Mucosa of stomach (tissue), 1 donor: ENCODE data around the gene ADARB2.

Source experiments
- H3K27me3 ChIP-seq: one replicate; pipeline ENCODE4 v1.7.0; 2013; ENCODE audit warnings: mild to moderate bottlenecking, low read length; ENCODE audit not compliant: control insufficient read depth, insufficient read depth
- H3K36me3 ChIP-seq: one replicate; pipeline ENCODE4 v1.7.0; 2013; ENCODE audit warnings: low read length; ENCODE audit not compliant: control insufficient read depth, insufficient read depth
- H3K4me1 ChIP-seq: one replicate; pipeline ENCODE4 v1.7.0; 2013; ENCODE audit warnings: mild to moderate bottlenecking, low read length; ENCODE audit not compliant: control insufficient read depth, insufficient read depth
- H3K4me3 ChIP-seq: one replicate; pipeline ENCODE4 v1.7.0; 2013; ENCODE audit warnings: low read length
- H3K9ac ChIP-seq: one replicate; pipeline ENCODE4 v1.7.0; 2013; ENCODE audit warnings: mild to moderate bottlenecking, low read length, moderate library complexity
- H3K9me3 ChIP-seq: one replicate; pipeline ENCODE4 v1.7.0; 2013; ENCODE audit warnings: mild to moderate bottlenecking, low read length, moderate library complexity; ENCODE audit not compliant: control insufficient read depth
- donor health status: Pancreatic carcinoma.

Gene ADARB2

DNA sequence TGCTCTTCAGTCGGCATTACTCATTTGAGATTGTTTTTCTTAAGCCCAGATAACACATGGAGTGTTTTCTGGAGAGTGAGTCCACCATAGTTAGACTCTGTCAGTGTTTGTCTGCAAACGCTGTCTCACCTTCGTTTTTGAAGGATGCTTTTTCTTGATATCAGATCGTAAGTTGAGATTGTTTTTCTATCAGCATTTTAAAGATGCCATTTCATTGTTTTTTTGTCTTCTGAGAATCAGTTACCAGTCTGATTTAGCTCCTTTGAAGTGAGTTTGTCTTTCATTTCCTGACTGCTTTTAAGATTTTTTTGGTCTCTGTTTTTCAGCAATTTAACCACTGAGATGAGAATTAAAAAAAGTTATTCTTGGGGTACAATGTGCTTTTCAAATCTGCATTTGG is 543.8 kb downstream of the ADARB2 start:
- Histone ChIP-seq H3K27me3 (no peaks in the 10 kb centered on the region), H3K9ac (no peak overlapping the region)

DNA sequence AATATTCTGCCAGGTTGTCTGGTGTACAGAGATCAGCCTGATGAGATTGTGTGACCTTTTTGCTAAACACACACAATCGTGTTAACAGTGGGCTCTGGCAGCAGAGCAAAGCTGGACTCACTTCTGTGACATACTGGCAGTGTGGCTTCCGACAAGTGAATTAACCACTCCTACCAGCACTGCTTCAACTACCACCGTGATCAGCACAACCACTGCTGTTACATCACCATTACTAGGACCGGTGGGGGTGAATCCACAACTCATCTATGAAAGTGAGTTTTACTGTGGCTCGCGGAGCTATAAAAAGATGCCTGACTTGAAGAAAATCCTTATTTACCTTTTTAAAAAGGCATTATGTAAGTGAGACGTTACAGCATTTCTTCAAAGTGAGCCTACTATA is 545.6 kb downstream of the ADARB2 start:
- Histone ChIP-seq H3K9me3 (no peaks in the 10 kb centered on the region), H3K9ac (no peak overlapping the region), H3K27me3 (no peaks in the 10 kb centered on the region), H3K4me1 (no peaks in the 10 kb centered on the region), H3K36me3 (no peaks in the 10 kb centered on the region), H3K4me3 (no peak overlapping the region)

More for the DNA sequence above, 543.8 kb downstream of the ADARB2 start:
- no peaks in the 10 kb centered on the region for H3K9me3 ChIP-seq
- H3K4me1 ChIP-seq, result no peaks in the 10 kb centered on the region
- H3K36me3 ChIP-seq, result no peaks in the 10 kb centered on the region
- H3K4me3 ChIP-seq, result no peak overlapping the region

DNA sequence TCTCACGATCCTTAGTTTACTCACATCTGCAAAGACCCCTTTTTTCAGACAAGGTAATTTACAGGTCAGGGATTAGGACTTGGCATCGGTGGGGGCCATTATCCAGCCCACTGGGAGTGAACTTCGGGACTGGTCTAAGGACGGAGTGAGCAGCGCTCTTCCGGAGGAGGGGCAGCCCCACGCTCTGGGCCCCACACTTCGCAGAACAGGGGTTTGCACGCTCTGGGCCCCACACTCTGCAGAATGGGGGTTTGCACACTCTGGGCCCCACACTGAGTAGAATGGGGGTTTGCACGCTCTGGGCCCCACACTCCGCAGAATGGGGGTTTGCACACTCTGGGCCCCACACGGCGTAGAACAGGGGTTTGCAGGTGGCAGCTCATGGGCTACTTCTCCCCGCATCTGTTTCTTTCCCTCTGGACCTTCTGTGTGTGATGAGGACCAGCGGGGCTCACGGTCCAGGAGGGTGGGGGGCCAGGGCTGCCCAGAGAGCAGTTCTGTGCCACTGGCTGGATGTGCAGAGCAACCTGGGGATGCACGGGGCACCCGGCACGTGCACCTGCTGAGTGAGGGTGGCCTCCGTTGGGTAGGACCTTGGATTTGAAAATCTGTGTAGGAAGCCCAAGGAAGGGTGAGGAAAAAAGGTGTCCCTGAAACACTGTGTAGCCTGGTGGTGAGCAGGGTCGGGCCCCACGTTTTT is 546.4 kb downstream of the ADARB2 start:
- no peak overlapping the region for H3K4me3 ChIP-seq
- no peaks in the 10 kb centered on the region for H3K4me1 ChIP-seq
- H3K27me3 ChIP-seq, result no peaks in the 10 kb centered on the region
- no peaks in the 10 kb centered on the region for H3K36me3 ChIP-seq
- H3K9me3 ChIP-seq, result no peaks in the 10 kb centered on the region
- no peak overlapping the region for H3K9ac ChIP-seq

DNA sequence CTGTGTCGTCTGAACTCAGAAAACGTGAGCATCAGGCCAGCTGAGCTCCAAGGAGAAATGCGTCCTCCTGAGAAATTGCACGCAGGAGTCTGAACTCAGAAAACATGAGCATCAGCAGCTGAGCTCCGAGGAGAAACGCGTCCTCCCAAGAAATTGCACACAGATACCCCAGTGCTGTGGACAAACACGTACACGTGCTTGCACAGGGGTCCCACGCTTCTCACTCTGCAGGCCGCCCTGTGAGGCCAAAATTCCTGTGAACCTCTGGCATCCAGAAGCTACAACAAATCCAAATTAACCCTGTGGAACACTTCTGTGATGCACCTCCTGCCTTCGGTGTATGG is 547.3 kb downstream of the ADARB2 start:
- H3K9ac ChIP-seq, result no peak overlapping the region
- no peaks in the 10 kb centered on the region for H3K36me3 ChIP-seq
- no peaks in the 10 kb centered on the region for H3K27me3 ChIP-seq
- H3K4me3 ChIP-seq, result no peak overlapping the region
- no peaks in the 10 kb centered on the region for H3K4me1 ChIP-seq
- no peaks in the 10 kb centered on the region for H3K9me3 ChIP-seq

DNA sequence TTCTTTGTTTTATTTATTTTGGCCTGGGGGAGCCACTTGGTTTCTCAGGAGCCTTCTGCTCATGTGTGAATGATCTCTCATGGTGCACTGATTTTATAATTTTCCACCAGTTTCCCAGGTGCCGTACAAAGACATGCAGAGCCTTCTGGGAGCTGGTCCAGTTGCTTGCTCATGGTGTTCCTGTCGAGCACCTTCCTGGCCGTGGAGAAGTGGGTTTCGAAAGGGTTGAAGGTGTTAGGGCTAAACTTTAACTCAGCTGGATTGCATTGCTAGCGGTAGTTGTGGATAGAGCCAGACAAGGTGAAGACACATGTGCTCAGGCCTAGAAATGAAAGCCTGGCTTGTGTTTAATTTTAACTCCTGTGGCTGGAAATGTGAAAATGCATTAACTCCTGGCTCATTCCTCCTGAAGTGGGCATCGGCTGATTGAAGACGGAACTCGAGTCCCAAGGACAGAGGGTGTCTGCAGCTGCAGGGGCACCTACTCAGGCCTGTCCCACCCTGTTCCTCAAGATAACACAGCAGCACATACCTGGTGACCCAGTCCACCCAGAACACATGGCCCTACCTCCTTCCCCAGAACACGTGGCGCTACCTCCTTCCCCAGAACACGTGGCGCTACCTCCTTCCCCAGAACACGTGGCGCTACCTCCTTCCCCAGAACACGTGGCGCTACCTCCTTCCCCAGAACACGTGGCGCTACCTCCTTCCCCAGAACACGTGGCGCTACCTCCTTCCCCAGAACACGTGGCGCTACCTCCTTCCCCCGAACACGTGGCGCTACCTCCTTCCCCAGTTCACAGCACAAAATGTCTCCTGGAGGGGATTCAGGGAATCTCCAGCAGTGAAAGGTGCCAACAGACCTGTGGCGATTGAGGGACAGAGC is 547.9 kb downstream of the ADARB2 start:
- H3K9me3 ChIP-seq, result no peaks in the 10 kb centered on the region
- H3K4me1 ChIP-seq, result no peaks in the 10 kb centered on the region
- H3K27me3 ChIP-seq, result no peaks in the 10 kb centered on the region
- H3K9ac ChIP-seq, result no peak overlapping the region
- no peaks in the 10 kb centered on the region for H3K36me3 ChIP-seq
- no peak overlapping the region for H3K4me3 ChIP-seq

DNA sequence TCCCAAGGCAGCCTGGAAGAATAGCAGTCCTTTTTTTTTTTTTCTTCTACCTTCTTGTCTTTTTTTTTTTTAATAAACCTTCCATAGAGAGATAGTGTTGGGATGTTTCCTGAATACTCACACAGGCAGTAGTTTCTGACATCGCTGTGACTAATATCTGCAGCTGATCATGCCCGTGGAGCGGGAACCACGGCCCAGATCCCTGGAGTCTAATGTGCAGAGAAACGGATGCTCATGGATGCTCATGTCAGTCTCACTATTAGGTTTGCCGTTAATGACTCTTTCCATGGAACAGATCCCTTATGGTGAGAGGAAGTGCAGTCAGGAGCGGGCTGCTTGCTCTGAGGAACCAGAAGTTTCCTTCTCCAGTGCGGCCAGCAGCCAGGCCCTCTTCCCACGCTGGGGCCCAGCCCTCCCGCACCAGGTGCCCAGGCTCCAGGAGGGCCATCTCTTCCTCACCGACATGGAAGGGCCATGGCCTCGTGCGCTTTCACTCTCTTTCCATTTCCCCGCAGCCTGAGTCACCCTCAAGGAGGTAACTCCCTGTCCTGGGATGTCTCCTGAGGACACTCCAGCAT is 548.7 kb downstream of the ADARB2 start:
- H3K4me1 ChIP-seq, result no peaks in the 10 kb centered on the region
- no peaks in the 10 kb centered on the region for H3K36me3 ChIP-seq
- no peaks in the 10 kb centered on the region for H3K9me3 ChIP-seq
- no peaks in the 10 kb centered on the region for H3K27me3 ChIP-seq
- no peak overlapping the region for H3K9ac ChIP-seq
- no peak overlapping the region for H3K4me3 ChIP-seq

DNA sequence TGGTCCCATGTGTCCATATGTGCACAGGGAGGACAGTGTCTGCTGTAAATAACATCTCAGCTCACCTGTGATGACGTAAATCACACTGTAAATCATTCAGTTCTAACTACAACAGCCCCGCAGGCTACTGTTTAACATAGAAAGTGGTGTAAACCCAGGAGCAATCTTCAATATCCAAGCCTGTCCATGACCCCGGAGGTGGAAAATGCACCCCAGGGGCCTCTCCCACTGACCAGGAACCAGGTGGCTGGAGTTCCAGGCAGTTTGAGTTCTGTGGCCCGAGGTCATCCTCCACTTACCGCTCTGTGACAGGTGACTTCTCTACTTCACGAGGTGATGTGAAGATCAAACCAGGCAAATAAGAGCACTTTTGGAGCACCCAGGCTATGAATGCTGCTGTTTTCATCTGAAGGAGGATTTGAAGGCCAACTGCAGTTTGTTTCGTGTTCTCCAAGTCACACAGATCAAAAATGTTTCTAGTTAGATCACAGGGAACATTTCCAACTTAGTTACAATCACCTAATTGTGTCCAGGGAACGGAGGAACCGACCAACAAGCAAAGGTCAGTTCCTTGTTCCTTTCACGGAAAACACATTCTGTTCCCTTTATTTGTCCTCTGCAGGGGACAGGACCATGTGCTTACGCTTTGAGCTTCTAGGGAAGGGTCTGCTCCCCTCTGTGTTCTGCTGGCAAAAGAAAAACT is 549.3 kb downstream of the ADARB2 start:
- H3K27me3 ChIP-seq, result no peaks in the 10 kb centered on the region
- H3K4me3 ChIP-seq, result no peak overlapping the region
- no peaks in the 10 kb centered on the region for H3K9me3 ChIP-seq
- no peak overlapping the region for H3K9ac ChIP-seq
- H3K36me3 ChIP-seq, result no peaks in the 10 kb centered on the region
- no peaks in the 10 kb centered on the region for H3K4me1 ChIP-seq

DNA sequence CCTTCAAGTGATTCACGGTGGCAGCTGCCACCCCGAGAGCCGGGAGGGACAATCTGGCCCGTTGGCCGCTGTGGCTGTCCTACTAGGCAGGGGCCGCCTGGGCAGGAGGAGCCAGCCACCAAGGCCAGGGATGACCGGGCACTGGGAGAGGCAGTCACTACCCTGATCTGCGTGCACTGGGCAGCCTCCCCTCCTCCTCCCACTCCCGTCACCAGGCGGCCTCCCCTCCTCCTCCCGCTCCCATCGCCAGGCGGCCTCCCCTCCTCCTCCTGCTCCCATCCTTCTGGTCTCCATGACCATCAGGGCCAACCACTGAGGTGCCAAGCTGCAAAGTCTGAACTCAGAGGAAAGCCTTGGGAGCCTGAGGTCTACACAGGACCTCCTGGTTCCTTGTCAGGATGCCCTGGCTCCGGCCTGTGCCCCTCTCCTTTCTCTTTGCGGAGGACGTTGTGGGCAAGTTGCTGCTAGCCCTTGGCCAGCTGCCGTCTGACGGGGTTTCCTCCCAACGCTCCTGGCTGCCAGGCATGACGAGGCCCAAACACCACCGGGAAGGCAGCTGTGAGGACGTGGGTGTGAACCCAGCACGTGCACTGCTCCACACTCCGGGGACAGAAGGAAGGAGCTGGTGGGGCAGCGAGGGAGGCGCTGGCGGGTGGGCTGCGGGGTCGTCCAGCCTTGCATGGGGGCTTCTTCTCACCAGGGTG is 550.0 kb downstream of the ADARB2 start:
- H3K9ac ChIP-seq, result no peak overlapping the region
- no peaks in the 10 kb centered on the region for H3K36me3 ChIP-seq
- H3K4me3 ChIP-seq, result no peak overlapping the region
- H3K9me3 ChIP-seq, result no peaks in the 10 kb centered on the region
- no peaks in the 10 kb centered on the region for H3K4me1 ChIP-seq
- no peaks in the 10 kb centered on the region for H3K27me3 ChIP-seq

DNA sequence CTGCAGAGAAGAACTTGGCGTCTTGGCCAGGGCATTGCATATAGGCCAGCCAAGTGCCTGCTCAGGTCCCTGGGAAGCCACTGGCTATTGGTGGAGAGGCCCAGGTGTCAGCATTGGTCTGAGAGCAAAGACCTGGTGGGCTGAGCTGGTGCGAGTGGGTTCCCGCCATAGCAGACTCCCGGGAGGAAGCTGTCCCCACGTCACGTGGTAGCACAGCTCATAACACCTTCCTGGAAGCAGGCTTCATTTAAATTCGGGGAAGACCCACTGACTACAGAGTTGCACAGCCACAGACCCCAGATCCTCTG is 550.7 kb downstream of the ADARB2 start:
- Histone ChIP-seq H3K9me3 (no peaks in the 10 kb centered on the region), H3K4me1 (no peaks in the 10 kb centered on the region), H3K4me3 (no peak overlapping the region), H3K36me3 (no peaks in the 10 kb centered on the region), H3K27me3 (no peaks in the 10 kb centered on the region), H3K9ac (no peak overlapping the region)

DNA sequence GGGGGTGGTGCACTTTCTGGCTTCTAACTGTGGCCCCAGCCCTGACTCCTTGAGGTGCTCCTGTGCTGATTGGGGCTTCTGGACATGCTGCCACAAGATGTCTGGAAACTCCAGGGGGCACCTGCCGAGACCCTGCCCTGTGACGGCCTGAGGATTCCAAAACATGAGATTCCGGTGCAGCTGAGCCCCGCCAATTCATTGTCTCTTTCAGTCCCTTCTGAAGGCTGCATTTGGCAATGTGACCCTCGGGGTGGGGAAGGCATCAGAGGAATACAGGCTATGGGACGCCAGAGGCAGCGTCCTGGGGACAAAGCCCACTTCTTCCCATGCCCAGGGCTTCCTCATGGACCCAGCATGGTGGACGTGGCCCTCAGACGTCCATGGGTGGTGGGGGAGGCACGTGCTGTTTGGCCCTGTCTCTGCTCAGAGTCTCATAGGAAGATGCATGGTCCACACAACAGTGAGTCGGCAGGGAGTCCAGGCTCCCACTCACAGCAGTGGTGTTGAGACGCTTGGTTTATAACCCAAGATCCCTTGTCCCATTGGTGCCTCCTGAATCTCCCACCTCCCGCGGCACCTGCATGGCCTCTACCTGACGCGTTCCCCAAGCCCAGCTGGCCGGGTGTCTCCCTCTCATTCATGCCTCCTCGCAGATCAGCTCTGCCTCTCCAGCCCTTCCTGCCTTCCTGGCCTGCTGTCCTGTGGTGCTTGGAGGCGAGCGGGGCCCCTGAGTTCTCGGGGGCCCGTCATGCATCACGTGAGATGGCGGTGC is 551.2 kb downstream of the ADARB2 start:
- no peaks in the 10 kb centered on the region for H3K4me1 ChIP-seq
- no peaks in the 10 kb centered on the region for H3K36me3 ChIP-seq
- H3K9me3 ChIP-seq, result no peaks in the 10 kb centered on the region
- no peaks in the 10 kb centered on the region for H3K27me3 ChIP-seq
- H3K9ac ChIP-seq, result no peak overlapping the region
- H3K4me3 ChIP-seq, result no peak overlapping the region
